Esophagus squamous epithelium (tissue), 5 donors: ENCODE results near the gene NR3C2. TPM values are rescaled to one million over a fixed set of nuclear protein-coding genes. Genes with fewer than 3 reads are reported as not detected.

Experiments used
- DNase-seq: peaks from one replicate; lab custom pipeline; 2025; lab: John Stamatoyannopoulos, UW
- H3K27ac ChIP-seq, 4 donors: fragments of 200-600 bp; sonication (generic); one replicate each; pipeline ENCODE4 v1.5.1; 2016 to 2019; ENCODE audit warnings: mild to moderate bottlenecking in 1 of 4
- H3K27me3 ChIP-seq, 4 donors: fragments of 200-600 bp; sonication (generic); 1 replicate in 3 of 4; 2 replicates in 1 of 4; pipeline versions ENCODE4 v1.5.1 to v1.6.0; 2017 to 2021; ENCODE audit warnings: antibody characterized with exemption in 1 of 4
- H3K36me3 ChIP-seq, 3 donors: fragments of 200-600 bp; sonication (generic); one replicate each; pipeline ENCODE4 v1.5.1; 2016 to 2019
- H3K4me1 ChIP-seq, 3 donors: fragments of 200-600 bp; sonication (generic); one replicate each; pipeline ENCODE4 v1.5.1; 2017 to 2019
- H3K4me3 ChIP-seq, 4 donors: fragments of 200-600 bp; sonication (generic); 1 replicate in 3 of 4; 2 replicates in 1 of 4; pipeline ENCODE4 v1.5.1; 2016 to 2019; ENCODE audit warnings: mild to moderate bottlenecking in 2 of 4, moderate library complexity in 1 of 4
- H3K9me3 ChIP-seq, 3 donors: fragments of 200-600 bp; sonication (generic); one replicate each; pipeline ENCODE4 v1.5.1; 2016 to 2019
- CTCF ChIP-seq, 6 experiments: fragments of 450-650 bp in 4 of 6; fragments of 200-600 bp in 2 of 6; sonication (generic) in 2 of 6; IDR thresholded peaks; one replicate each; pipeline ENCODE4 v1.5.1; 2016 to 2019; ENCODE audit warnings: antibody characterized with exemption in 6 of 6, mild to moderate bottlenecking in 4 of 6, moderate library complexity in 4 of 6
- POLR2A ChIP-seq, 4 donors: fragments of 450-650 bp; IDR thresholded peaks; one replicate each; pipeline ENCODE4 v1.6.1; 2017; ENCODE audit warnings: antibody characterized with exemption in 4 of 4, mild to moderate bottlenecking in 4 of 4, moderate library complexity in 3 of 4
- WGBS, 2 donors: methylation state at CpG; one replicate each; pipeline ENCODE4 v1.1.5; 2018; 5-methylcytosine and 5-hydroxymethylcytosine counted together
- intact Hi-C: fragments of 100-400 bp; cut with DNase I; formaldehyde crosslinking; loops from one replicate; pipeline ENCODE4 v1.15.0; 2022
- total RNA-seq, 4 donors: library from RNA; depleted of rRNA; stranded (reverse); fragments of >200 nt; gene quantifications; one replicate each; pipeline ENCODE4 v1.1.0, GENCODE V29; 2016
- donor health status: DM: yes; HTN: yes; CAD: no.

The NR3C2 gene
- total RNA-seq, 4 donors from 2014 or later, result 1.2 to 5.3 (median 2.3) TPM

DNA sequence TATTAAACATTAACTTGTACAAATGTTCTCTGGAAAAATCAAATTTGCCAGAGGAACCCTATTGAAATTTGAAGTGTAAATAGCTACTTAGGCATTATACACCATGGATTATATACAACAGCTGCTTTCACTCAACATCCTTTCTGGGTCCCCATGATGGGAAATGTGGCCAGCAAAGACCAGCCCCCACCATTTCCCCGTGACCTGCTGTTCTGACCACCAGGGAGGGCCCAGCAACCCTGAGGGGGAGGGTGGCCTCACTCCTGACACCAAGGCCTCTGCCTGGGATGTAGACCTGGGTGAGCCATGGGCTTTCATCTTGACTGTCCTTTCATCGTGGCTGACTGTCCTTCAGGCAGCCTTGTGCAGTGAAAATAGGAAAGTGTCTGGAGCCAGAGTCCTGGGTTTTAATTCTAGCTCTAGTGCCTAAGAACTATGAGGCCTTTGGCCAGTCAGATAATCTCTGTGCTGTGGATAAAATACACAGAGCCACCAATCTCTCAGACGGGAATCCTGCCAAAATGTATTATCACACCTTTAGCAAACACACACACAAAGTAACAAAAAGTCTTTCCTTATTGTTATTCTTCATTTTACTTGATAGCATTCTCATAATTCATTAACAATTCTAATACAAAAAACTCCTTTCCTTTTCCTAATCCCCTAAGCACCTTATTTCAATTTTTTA, 45.1 kb downstream of the NR3C2 start:
- no peaks in the 10 kb centered on the region for H3K36me3 ChIP-seq
- peaks cover 0 to 5% (median 0%) of the 10 kb centered on the region in 3 donors for H3K4me1 ChIP-seq
- TF ChIP-seq POLR2A (IDR thresholded peaks at IDR 0.05) (no peak), CTCF (IDR thresholded peaks at IDR 0.05) (no peak)
- H3K9me3 ChIP-seq, result no peaks in the 10 kb centered on the region
- intact Hi-C loops, result no loop called here
- WGBS, 2 donors, result 66 to 67% methylated on average over 2 to 3 of the region's 3 CpGs
- no peak overlapping the region for H3K27ac ChIP-seq
- no peaks in the 10 kb centered on the region for H3K27me3 ChIP-seq
- H3K4me3 ChIP-seq, result no peak overlapping the region
- DNase-seq, result no peak

GRCh38 chr4:148395771-148396170, 46.4 kb downstream of the NR3C2 start:
- no peaks in the 10 kb centered on the region for H3K36me3 ChIP-seq
- no peaks in the 10 kb centered on the region for H3K27me3 ChIP-seq
- H3K4me3 ChIP-seq, result no peak overlapping the region
- no peaks in the 10 kb centered on the region for H3K9me3 ChIP-seq
- TF ChIP-seq POLR2A (IDR thresholded peaks at IDR 0.05) (no peak), CTCF (IDR thresholded peaks at IDR 0.05) (no peak)
- 73 to 79% methylated on average over 1 of the region's 1 CpG for WGBS, 2 donors
- peaks cover 0 to 5% (median 0%) of the 10 kb centered on the region in 3 donors for H3K4me1 ChIP-seq
- no peak for DNase-seq
- H3K27ac ChIP-seq, result no peak overlapping the region
- intact Hi-C loops, result no loop called here

DNA sequence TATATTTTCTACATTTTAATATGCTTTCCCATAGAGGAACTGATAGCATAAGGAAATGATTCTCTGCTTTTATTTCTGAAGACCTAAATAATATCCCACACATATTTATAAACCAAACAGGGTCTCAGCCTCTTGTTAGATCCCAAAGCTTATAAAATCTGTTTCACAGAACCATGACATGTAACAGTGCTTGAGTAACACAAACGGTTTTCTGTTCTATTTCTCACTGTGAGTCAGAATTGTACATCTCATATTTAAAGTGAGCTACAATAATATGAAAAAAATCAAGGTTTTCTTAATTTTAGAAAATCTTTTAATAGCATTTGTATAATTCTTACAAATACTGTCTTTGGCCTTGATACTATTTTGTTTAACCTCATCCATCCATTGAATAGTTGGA, 51.2 kb downstream of the NR3C2 start:
- Histone ChIP-seq H3K27me3 (no peaks in the 10 kb centered on the region), H3K36me3 (no peaks in the 10 kb centered on the region), H3K9me3 (no peaks in the 10 kb centered on the region), H3K27ac (no peak overlapping the region), H3K4me3 (no peak overlapping the region), H3K4me1 (no peaks in the 10 kb centered on the region)
- DNase-seq, result no peak
- intact Hi-C loops, result no loop called here
- 12 to 43% methylated on average over 1 of the region's 1 CpG for WGBS, 2 donors
- TF ChIP-seq CTCF (IDR thresholded peaks at IDR 0.05) (no peak), POLR2A (IDR thresholded peaks at IDR 0.05) (no peak)

DNA sequence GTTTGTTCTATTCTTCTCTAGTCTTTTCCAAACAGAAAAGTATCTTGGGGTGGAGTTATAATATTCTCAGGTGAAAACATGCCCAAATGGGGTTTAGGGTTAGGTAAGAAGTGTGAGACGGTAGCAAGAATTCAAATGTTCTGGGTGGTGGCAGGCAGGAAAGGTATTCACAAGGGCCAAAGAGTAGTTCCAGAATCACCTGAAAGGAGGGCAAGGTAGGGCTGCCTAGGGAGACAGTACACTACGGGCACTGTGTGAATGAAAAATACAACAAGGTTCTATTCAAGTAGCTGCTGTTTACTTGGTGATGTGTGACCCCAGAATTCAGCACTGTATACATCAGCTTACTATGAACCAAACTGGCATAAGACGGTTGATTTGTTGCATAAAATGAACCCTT, 51.9 kb downstream of the NR3C2 start:
- Histone ChIP-seq H3K4me3 (no peak overlapping the region), H3K4me1 (no peaks in the 10 kb centered on the region), H3K9me3 (no peaks in the 10 kb centered on the region), H3K27ac (no peak overlapping the region), H3K27me3 (no peaks in the 10 kb centered on the region), H3K36me3 (no peaks in the 10 kb centered on the region)
- DNase-seq, result no peak
- intact Hi-C loops, result no loop called here
- TF ChIP-seq POLR2A (IDR thresholded peaks at IDR 0.05) (no peak), CTCF (IDR thresholded peaks at IDR 0.05) (no peak)
- 86 to 87% methylated on average over 3 of the region's 3 CpGs for WGBS, 2 donors

GRCh38 chr4:148380291-148380690, 61.9 kb downstream of the NR3C2 start:
- intact Hi-C loops, result no loop called here
- Histone ChIP-seq H3K9me3 (no peaks in the 10 kb centered on the region), H3K27me3 (no peaks in the 10 kb centered on the region), H3K27ac (no peak overlapping the region), H3K4me3 (no peak overlapping the region), H3K4me1 (peaks cover 0 to 16% (median 0%) of the 10 kb centered on the region in 3 donors), H3K36me3 (no peaks in the 10 kb centered on the region)
- no peak for DNase-seq
- 70 to 88% methylated on average over 4 of the region's 4 CpGs for WGBS, 2 donors
- TF ChIP-seq CTCF (IDR thresholded peaks at IDR 0.05) (no peak), POLR2A (IDR thresholded peaks at IDR 0.05) (no peak)
